ENCODE measurements around the gene PITPNB. TPM values are rescaled to one million over a fixed set of nuclear protein-coding genes. Genes with fewer than 3 reads are reported as not detected.

Gene PITPNB
- total and polyA plus RNA-seq, 2 of the 13 experiments (the other 11 are each of a cell fraction or from before 2014, with no cell fraction given): 17.0 to 30.1 TPM

DNA sequence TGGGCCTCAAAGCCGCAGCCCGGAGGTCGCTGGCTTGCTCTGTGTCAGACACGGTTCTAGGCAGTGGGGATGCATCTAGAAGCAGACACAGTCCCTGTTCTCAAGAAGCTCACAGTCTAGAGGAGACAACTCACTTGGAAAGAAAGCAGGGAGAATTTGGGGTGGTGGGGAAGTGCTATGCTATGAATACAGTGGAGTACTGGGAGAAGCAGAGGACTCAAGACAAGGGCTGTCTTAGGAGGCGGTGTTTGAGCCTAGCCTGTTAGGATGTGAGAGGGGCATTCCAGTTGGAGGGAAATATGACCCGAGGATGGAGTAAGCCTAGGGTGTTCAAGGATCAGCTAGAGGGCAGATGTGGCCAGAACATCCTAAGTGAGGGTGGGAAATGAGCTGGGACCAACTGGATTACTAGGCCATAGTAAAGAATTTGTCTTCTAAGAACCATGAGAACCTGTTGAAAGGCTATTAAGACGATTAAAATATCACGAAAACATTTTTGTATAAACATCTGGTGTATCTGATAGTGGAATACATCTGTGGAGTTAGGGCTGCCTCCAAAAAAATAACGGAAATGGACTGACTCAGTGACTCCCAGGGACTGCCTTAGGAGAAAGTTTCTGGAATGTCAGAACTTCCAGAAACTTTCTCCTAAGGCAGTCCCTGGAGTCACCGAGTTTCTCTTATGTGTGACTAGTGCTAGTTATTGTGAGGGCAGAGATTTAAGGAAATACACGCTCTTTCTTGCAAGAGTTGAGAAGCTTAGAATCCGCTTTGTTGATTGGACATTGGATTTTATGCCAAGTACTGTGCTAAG lies 1.1 kb upstream of the PITPNB start (continued):
- TF ChIP-seq TGIF2 (CRISPR knock-in tag; IDR thresholded peaks at IDR 0.05) (no peak), ZNF12 (CRISPR knock-in tag; IDR thresholded peaks at IDR 0.05) (no peak), RFX1 (IDR thresholded peaks at IDR 0.05) (no peak), RFXAP (CRISPR knock-in tag; IDR thresholded peaks at IDR 0.05; ENCODE audit: borderline replicate concordance) (no peak), ARID2 (CRISPR knock-in tag; IDR thresholded peaks at IDR 0.05; ENCODE audit: borderline replicate concordance) (no peak), ZNF510 (CRISPR knock-in tag; IDR thresholded peaks at IDR 0.05; ENCODE audit: low read depth) (no peak), HMG20B (CRISPR knock-in tag; conservative IDR thresholded peaks at IDR 0.05) (no peak), CREM (IDR thresholded peaks at IDR 0.05) (no peak), CREM (CRISPR knock-in tag; IDR thresholded peaks at IDR 0.05) (no peak), ZSCAN31 (CRISPR knock-in tag; IDR thresholded peaks at IDR 0.05; ENCODE audit: low read depth) (no peak), TEAD3 (CRISPR knock-in tag; optimal IDR thresholded peaks at IDR 0.05; ENCODE audit: borderline replicate concordance) (peak; percentile 24), FOSL1 (CRISPR knock-in tag; IDR thresholded peaks at IDR 0.05; ENCODE audit: borderline replicate concordance) (no peak), HDAC6 (IDR thresholded peaks at IDR 0.05; ENCODE audit: low read depth, low read length) (no peak), ZNF776 (CRISPR knock-in tag; IDR thresholded peaks at IDR 0.05) (no peak), ZNF644 (CRISPR knock-in tag; IDR thresholded peaks at IDR 0.05; ENCODE audit: low read depth) (no peak), ZFY (CRISPR knock-in tag; IDR thresholded peaks at IDR 0.05) (no peak; the same call in none of the 2 replicates), ZSCAN25 (CRISPR knock-in tag; IDR thresholded peaks at IDR 0.05) (no peak), ZNF136 (CRISPR knock-in tag; IDR thresholded peaks at IDR 0.05; ENCODE audit: low read depth) (no peak), MTF2 (CRISPR knock-in tag; IDR thresholded peaks at IDR 0.05; ENCODE audit: borderline replicate concordance) (no peak), MTF1 (CRISPR knock-in tag; IDR thresholded peaks at IDR 0.05) (no peak), ZNF296 (CRISPR knock-in tag; conservative IDR thresholded peaks at IDR 0.05) (no peak), ZNF235 (CRISPR knock-in tag; IDR thresholded peaks at IDR 0.05; ENCODE audit: borderline replicate concordance) (no peak), ZNF224 (CRISPR knock-in tag; IDR thresholded peaks at IDR 0.05) (peak; percentile 60; the same call in 1 of the 2 replicates), CBX2 (IDR thresholded peaks at IDR 0.05; ENCODE audit: low read depth, low read length) (no peak), CBX2 (CRISPR knock-in tag; IDR thresholded peaks at IDR 0.05; ENCODE audit: low read depth) (no peak)
- TF ChIP-seq, protein P1, sequence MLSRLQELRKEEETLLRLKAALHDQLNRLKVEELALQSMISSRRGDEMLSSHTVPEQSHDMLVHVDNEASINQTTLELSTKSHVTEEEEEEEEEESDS (CRISPR knock-in tag; IDR thresholded peaks at IDR 0.05; ENCODE audit: borderline replicate concordance): no peak
- TF ChIP-seq, protein P2, sequence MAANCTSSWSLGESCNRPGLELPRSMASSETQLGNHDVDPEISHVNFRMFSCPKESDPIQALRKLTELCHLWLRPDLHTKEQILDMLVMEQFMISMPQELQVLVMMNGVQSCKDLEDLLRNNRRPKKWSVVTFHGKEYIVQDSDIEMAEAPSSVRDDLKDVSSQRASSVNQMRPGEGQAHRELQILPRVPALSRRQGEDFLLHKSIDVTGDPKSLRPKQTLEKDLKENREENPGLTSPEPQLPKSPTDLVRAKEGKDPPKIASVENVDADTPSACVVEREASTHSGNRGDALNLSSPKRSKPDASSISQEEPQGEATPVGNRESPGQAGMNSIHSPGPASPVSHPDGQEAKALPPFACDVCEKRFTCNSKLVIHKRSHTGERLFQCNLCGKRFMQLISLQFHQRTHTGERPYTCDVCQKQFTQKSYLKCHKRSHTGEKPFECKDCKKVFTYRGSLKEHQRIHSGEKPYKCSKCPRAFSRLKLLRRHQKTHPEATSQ (CRISPR knock-in tag; IDR thresholded peaks at IDR 0.05; ENCODE audit: borderline replicate concordance): no peak
- TF ChIP-seq, protein P3, sequence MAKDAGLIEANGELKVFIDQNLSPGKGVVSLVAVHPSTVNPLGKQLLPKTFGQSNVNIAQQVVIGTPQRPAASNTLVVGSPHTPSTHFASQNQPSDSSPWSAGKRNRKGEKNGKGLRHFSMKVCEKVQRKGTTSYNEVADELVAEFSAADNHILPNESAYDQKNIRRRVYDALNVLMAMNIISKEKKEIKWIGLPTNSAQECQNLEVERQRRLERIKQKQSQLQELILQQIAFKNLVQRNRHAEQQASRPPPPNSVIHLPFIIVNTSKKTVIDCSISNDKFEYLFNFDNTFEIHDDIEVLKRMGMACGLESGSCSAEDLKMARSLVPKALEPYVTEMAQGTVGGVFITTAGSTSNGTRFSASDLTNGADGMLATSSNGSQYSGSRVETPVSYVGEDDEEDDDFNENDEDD (CRISPR knock-in tag; IDR thresholded peaks at IDR 0.05; ENCODE audit: borderline replicate concordance): peak; percentile 54; the same call in 1 of the 2 replicates
- TF ChIP-seq, protein P4, sequence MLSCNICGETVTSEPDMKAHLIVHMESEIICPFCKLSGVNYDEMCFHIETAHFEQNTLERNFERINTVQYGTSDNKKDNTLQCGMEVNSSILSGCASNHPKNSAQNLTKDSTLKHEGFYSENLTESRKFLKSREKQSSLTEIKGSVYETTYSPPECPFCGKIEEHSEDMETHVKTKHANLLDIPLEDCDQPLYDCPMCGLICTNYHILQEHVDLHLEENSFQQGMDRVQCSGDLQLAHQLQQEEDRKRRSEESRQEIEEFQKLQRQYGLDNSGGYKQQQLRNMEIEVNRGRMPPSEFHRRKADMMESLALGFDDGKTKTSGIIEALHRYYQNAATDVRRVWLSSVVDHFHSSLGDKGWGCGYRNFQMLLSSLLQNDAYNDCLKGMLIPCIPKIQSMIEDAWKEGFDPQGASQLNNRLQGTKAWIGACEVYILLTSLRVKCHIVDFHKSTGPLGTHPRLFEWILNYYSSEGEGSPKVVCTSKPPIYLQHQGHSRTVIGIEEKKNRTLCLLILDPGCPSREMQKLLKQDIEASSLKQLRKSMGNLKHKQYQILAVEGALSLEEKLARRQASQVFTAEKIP (CRISPR knock-in tag; IDR thresholded peaks at IDR 0.05; ENCODE audit: borderline replicate concordance): no peak
